GM23248 (cell line): ENCODE data around the gene PEAK3.

Experiments used
- EZH2 ChIP-seq: fragments of 200-600 bp; sonication (generic); IDR thresholded peaks from 2 replicates; pipeline ENCODE4 v1.6.1; 2018; ENCODE audit warnings: antibody characterized with exemption, mild to moderate bottlenecking; ENCODE audit not compliant: insufficient read depth, poor library complexity, severe bottlenecking
- EZH2phosphoT487 ChIP-seq: fragments of 200-600 bp; sonication (generic); IDR thresholded peaks from 2 replicates; pipeline ENCODE4 v1.6.1; 2018; ENCODE audit warnings: antibody characterized with exemption, moderate library complexity, mild to moderate bottlenecking, low read depth; ENCODE audit not compliant: insufficient read depth

DNA sequence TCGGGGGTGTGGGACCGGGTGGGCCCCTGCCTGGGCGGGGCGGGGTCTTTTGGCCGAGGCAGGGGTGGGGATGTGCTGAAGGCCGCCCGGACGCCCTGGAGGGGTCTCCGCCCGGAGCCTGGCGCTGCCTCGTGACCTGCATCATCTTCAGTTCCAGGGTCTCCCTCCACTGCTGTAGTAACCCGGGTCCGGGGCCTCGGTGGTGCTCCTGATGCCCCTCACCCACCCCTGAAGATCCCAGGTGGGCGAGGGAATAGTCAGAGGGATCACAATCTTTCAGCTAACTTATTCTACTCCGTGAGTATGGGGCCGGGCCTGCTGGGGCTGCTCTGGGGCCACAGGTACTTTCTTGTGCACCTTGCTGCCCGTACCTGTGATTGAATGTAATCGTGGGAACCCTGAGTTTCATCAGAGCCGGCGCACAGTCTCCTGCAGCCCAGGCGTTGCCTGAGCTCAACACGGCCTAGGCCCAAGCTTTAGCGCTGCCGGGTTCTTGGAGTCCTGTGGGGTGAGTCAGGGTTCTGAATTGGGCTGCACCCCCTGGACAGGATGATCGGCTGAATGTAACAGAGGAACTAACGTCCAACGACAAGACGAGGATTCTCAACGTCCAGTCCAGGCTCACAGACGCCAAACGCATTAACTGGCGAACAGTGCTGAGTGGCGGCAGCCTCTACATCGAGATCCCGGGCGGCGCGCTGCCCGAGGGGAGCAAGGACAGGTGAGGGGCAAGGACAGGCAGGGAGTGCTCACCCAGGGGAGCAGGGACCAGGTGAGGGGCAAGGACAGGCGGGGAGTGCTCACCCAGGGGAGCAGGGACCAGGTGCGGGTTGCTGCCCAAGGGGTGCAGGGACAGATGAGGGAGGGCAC lies 10.5 kb downstream of the PEAK3 start:
- no peak for TF ChIP-seq EZH2
- TF ChIP-seq EZH2phosphoT487 = no peak
